Mesodermal cell (in vitro differentiated cells): Measurements from ENCODE around the gene GHR.
A peak's percentile ranks its signal among the peaks of the same experiment; 100 is the strongest.

ENCODE experiments used
- H3K27ac ChIP-seq: 2 replicates; pipeline ENCODE4 v1.7.0; 2013; ENCODE audit warnings: mild to moderate bottlenecking, low read depth, low read length, moderate library complexity; ENCODE audit not compliant: severe bottlenecking
- H3K36me3 ChIP-seq: 2 replicates; pipeline ENCODE4 v1.7.1; 2013; ENCODE audit warnings: mild to moderate bottlenecking, low read length, moderate library complexity; ENCODE audit not compliant: control insufficient read depth, insufficient read depth
- H3K4me1 ChIP-seq: one replicate; pipeline ENCODE4 v1.7.1; 2013; ENCODE audit warnings: mild to moderate bottlenecking, low read length; ENCODE audit not compliant: insufficient read depth, control insufficient read depth, poor library complexity, severe bottlenecking
- H3K4me3 ChIP-seq: 2 replicates; pipeline ENCODE4 v1.7.0; 2013; ENCODE audit warnings: low read length, control low read depth, mild to moderate bottlenecking; ENCODE audit not compliant: insufficient read depth, poor library complexity, severe bottlenecking; ENCODE audit errors: extremely low read depth
- H3K9me3 ChIP-seq: 2 replicates; pipeline ENCODE4 v1.7.1; 2013; ENCODE audit warnings: mild to moderate bottlenecking, low read length, moderate library complexity; ENCODE audit not compliant: control insufficient read depth
- WGBS, 2 experiments: methylation state at CpG; one replicate each; pipeline ENCODE4 v1.1.5; 2013; ENCODE audit warnings: missing lambda C conversion rate in 2 of 2; ENCODE audit not compliant: insufficient coverage in 2 of 2; 5-methylcytosine and 5-hydroxymethylcytosine counted together

The GHR gene

DNA sequence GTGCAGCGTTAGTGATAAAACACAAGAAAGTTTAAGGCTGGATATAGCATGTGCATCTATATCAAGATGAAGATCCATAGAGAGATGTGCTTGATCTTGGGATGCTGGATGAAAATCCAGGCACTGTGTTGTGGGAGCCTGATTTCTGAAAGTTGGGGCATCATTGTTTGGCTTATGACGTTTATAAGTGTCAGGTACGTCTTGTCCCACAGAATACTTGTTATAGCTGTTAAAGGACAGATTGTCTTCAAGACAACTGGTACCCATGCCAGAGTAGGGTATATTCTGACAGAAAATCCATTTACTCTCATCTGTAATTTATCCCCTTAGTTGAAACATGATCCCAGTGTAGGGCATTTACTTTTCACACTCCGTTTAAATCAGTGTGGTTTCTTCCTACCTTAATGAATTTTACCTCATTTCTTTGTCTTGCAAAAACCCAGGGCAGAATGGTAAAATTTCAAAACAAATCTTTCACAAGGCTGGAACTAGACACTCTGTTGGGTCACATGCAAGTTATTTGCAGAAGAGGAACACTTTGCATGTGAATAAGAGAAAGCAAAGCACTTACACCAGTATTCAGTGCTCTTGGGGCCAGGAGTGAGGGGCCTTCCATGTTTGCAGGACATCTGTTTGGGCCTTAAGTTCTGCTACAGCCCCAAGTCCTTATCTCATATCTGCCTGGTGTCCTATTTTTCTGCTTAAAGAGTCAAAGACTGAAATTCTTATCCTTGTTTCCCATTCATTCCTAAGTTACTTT is 73.3 kb downstream of the GHR start:
- peaks cover 33% of the 10 kb centered on the region for H3K4me1 ChIP-seq
- no peak overlapping the region for H3K27ac ChIP-seq
- no peak overlapping the region for H3K4me3 ChIP-seq
- 71 to 79% methylated on average over 2 to 4 of the region's 4 CpGs for WGBS, 2 experiments
- H3K9me3 ChIP-seq, result no peaks in the 10 kb centered on the region
- H3K36me3 ChIP-seq, result no peaks in the 10 kb centered on the region

DNA sequence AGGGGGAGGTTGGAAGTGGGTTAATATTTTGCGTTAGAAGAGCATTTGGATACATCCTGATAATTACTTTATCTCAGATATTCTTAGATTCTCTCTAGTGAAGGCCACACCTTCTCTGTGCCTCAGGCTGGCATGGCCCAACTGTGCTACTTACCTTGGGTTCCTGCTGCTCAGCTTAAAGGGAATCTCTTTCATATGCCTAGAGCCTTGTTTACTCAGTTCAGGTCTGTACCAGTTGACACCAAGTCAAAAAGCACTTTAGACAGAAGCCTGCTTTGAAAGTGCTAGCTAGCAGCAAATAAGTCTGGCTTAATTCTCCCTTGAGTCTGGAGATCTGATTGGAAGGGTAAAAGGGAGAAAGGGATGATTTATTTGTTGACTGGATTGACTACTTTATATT is 74.8 kb downstream of the GHR start:
- no peaks in the 10 kb centered on the region for H3K9me3 ChIP-seq

GRCh38 chr5:42499016-42499415 is 75.8 kb downstream of the GHR start:
- Histone ChIP-seq H3K36me3 (no peaks in the 10 kb centered on the region), H3K4me3 (no peak overlapping the region), H3K4me1 (peaks cover 14% of the 10 kb centered on the region), H3K9me3 (no peaks in the 10 kb centered on the region), H3K27ac (no peak overlapping the region)
- WGBS, 2 experiments, result 83 to 94% methylated on average over 2 to 3 of the region's 3 CpGs

More for the DNA sequence above, 74.8 kb downstream of the GHR start:
- Histone ChIP-seq H3K27ac (no peak overlapping the region), H3K4me1 (peaks cover 21% of the 10 kb centered on the region), H3K36me3 (no peaks in the 10 kb centered on the region), H3K4me3 (no peak overlapping the region)
- WGBS, 2 experiments, result no CpG with 5 or more reads among the region's 1 CpG

DNA sequence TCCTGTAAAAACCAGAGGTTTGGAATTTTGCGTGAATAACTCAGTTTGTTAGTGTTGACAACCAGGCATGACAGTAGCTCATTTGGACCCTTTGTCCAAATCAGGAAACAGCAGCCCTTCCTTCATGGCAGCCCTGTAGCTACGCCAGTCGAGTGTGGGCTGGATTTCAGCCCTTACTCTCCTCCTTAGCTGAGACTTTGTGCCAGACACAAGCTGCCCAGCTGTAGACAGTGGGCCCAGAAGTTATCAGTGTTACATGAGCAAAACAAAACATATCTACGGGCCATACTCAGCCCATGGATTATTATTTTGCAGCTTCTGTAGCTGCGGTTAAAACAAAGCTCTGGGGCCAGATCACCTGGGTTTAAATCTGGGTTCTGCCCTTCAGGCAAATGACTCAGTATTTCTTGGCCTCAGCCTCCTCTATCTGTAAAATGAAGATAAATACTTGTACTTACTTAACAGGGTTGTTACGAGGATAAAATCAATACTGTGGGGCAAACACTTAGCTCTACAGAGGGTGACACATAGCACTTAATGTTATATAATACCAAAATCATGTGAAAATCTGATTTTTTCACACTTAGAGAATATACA is 76.9 kb downstream of the GHR start:
- Histone ChIP-seq H3K36me3 (no peaks in the 10 kb centered on the region), H3K9me3 (no peaks in the 10 kb centered on the region), H3K4me3 (no peak overlapping the region), H3K27ac (no peak overlapping the region), H3K4me1 (peaks cover 6% of the 10 kb centered on the region)
- WGBS, 2 experiments, result 98% methylated on average over 5 to 6 of the region's 6 CpGs

DNA sequence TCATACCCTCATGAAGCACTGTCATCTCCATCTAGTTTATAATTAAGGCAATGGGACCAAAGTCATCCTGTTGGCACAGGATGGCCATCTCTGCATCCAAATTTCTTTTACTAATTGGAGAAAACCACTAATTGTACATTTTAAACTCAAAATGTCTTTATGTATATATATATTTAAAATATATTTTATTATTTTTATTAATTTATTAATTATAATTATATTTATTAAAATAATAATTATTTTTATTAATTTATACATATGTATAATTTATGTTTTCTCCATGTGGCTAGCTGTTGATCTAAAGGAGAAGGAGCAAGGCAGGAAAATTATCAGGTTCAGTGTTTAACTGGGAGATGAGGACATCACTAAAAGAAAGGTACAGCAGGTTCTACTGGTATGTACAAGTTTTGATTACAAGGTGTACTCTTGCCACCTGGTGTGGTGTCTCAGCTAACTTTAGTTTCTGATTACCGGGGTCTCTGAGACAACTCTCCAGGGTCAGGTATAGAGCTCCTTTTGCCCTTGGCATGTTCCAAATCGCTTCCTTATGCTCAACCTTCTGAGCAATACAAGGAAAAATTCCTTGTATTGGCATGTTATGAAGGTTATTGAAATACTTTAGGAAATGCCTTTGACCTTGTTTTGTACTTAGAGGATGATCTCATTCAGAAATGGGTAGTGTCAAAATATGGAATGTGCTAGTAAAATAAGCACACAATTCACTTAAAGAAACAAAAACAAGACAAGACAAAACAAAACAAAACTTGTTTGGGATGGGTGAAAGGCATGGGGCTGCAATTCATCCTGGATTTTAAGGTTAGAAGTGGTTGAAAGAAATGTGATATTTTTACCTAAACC is 79.6 kb downstream of the GHR start:
- no peak overlapping the region for H3K27ac ChIP-seq
- WGBS, 2 experiments, result 79 to 100% methylated on average over 2 of the region's 2 CpGs
- no peaks in the 10 kb centered on the region for H3K36me3 ChIP-seq
- H3K4me1 ChIP-seq, result peaks cover 3% of the 10 kb centered on the region
- no peaks in the 10 kb centered on the region for H3K9me3 ChIP-seq
- no peak overlapping the region for H3K4me3 ChIP-seq

DNA sequence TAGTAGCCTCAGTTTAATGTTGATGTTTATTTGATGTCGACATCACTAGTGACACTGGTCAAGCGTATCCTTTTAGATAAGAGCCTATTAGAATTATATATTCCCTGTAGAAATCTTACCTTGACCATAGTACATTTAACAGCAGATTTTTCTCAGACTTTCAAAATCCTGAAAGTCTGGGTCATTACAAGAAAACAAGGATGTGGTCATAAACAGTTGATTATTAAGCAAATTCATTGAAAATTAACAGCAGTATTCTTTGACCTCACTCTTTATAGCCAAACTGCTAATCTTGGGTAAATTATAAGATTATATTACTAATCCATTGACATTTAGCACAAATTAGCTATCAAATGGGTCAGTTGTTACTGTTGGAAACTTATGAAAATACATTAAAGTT is 83.4 kb downstream of the GHR start:
- no peaks in the 10 kb centered on the region for H3K36me3 ChIP-seq
- no peaks in the 10 kb centered on the region for H3K9me3 ChIP-seq
- H3K27ac ChIP-seq, result no peak overlapping the region
- no peak overlapping the region for H3K4me3 ChIP-seq
- no CpG with 5 or more reads among the region's 2 CpGs for whole genome bisulfite sequencing, 2 experiments
- peaks cover 3% of the 10 kb centered on the region for H3K4me1 ChIP-seq

GRCh38 chr5:42507451-42508097 is 84.3 kb downstream of the GHR start:
- Histone ChIP-seq H3K4me3 (no peak overlapping the region), H3K36me3 (no peaks in the 10 kb centered on the region), H3K4me1 (peaks cover 3% of the 10 kb centered on the region), H3K27ac (peak overlapping the region; percentile 65), H3K9me3 (no peaks in the 10 kb centered on the region)
- WGBS, 2 experiments, result 81% methylated on average over 3 of the region's 5 CpGs; no CpG with 5 or more reads in 1 of the 2 experiments

GRCh38 chr5:42513246-42513645 is 90.0 kb downstream of the GHR start:
- no peaks in the 10 kb centered on the region for H3K36me3 ChIP-seq
- no peak overlapping the region for H3K27ac ChIP-seq
- H3K9me3 ChIP-seq, result no peaks in the 10 kb centered on the region
- H3K4me1 ChIP-seq, result no peaks in the 10 kb centered on the region
- H3K4me3 ChIP-seq, result no peak overlapping the region
- WGBS, 2 experiments, result 90 to 91% methylated on average over 7 of the region's 9 CpGs

DNA sequence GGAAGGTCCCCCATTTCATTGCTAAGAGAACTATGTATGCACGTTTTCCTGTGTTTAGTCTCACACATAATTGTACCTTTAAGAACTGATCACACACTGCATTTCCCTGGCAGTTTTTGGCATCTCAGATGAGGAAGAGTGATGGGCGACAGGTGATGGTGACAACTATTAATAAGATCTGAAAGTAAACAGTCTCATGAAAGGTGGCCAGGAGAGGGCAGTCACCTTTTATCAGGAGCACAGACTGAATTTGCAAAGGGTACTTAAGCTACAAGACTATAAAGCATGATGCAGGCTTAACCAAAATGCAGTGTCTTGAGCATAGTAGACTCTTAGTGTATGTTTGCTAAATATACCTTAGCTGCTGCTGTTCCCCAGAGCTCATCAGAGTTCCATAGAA is 91.5 kb downstream of the GHR start:
- no peak overlapping the region for H3K27ac ChIP-seq
- no peaks in the 10 kb centered on the region for H3K4me1 ChIP-seq
- no peaks in the 10 kb centered on the region for H3K36me3 ChIP-seq
- 78% methylated on average over 1 of the region's 2 CpGs; no CpG with 5 or more reads in 1 of the 2 experiments for WGBS, 2 experiments
- no peaks in the 10 kb centered on the region for H3K9me3 ChIP-seq
- H3K4me3 ChIP-seq, result no peak overlapping the region

GRCh38 chr5:42515504-42515903 is 92.3 kb downstream of the GHR start:
- WGBS, 2 experiments, result 83% methylated on average over 1 of the region's 3 CpGs; no CpG with 5 or more reads in 1 of the 2 experiments
- H3K27ac ChIP-seq, result no peak overlapping the region
- H3K4me1 ChIP-seq, result no peaks in the 10 kb centered on the region
- no peak overlapping the region for H3K4me3 ChIP-seq
- no peaks in the 10 kb centered on the region for H3K9me3 ChIP-seq
- H3K36me3 ChIP-seq, result no peaks in the 10 kb centered on the region
